Diencephalon (tissue), 1 donor: ENCODE data around the gene CHRNG. TPM values are rescaled to one million over a fixed set of nuclear protein-coding genes. Genes with fewer than 3 reads are reported as not detected.

Source experiments
- total RNA-seq: library from RNA; depleted of rRNA; stranded (reverse); fragments of >200 nt; gene quantifications from one replicate; pipeline ENCODE4 v1.2.3, GENCODE V29; 2014

CHRNG gene
- total RNA-seq = not detected

GRCh38 chr2:232539298-232540231 lies at the start of gene CHRNG:
Gene CHRNG, plus strand, starts transcription at chr2:232539692. Its CDS starts 56 bp downstream, at chr2:232539748.

GRCh38 chr2:232519581-232520438 lies 19.7 kb upstream of the CHRNG start, which contains the start of gene PRSS56:
Gene PRSS56, plus strand, starts transcription at chr2:232520388. Its CDS starts 211 bp downstream, at chr2:232520599.

DNA sequence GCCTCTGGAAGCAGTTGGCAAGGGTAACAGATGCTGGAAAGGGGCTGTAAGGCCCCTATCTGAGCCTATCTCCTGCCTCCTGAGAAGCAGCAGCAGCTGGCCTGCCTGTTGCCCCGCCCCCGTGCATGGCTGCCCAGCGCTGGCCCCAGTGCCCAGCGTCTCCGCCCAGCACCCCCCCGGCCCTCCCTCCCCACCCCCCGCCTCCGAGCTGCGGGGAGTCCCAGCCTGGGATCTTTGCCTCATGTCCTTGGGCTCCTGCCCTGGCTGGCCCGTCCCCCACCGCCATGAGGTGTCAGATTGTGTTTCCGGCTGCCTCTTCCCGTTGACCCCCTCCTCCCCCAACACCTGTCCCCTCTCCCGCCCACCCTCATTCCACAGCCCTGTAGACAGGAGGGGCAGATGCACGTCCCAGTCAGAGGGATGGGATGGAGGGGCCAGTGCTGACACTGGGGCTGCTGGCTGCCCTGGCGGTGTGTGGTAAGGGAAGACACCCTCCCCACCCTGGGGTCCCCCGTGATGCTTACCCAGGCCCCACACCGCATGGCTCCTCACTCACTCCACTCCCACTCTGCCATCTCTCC lies 13.6 kb upstream of the CHRNG start, which contains the start of gene CHRND:
CHRND (plus strand) TSS at position 370 of the 581 bp plus-strand sequence; CDS start at position 426, 56 bp downstream.

GRCh38 chr2:232550354-232551249 lies 11.1 kb downstream of the CHRNG start, which contains the start of the genes EIF4E2 and TIGD1:
Gene EIF4E2, plus strand, starts transcription at chr2:232550689. Its CDS starts 36 bp downstream, at chr2:232550725.
Gene TIGD1, minus strand, starts transcription at chr2:232550557. Its CDS starts 675 bp downstream, at chr2:232549882.

Other genes starting within 250 kb of the CHRNG start
- not detected for gene ALPP, start 160.9 kb upstream of the CHRNG start, total RNA-seq
- not detected for gene ALPG, start 132.8 kb upstream of the CHRNG start, total RNA-seq
- gene ALPI, start 83.5 kb upstream of the CHRNG start, total RNA-seq = not detected
- 27.0 TPM for gene ECEL1, start 51.9 kb upstream of the CHRNG start, total RNA-seq
- gene PRSS56, start 19.3 kb upstream of the CHRNG start, total RNA-seq = 1.6 TPM
- gene CHRND, start 13.5 kb upstream of the CHRNG start, total RNA-seq = 0.23 TPM
- 12.7 TPM for gene TIGD1, start 10.9 kb downstream of the CHRNG start, total RNA-seq
- 49.6 TPM for gene EIF4E2, start 11.0 kb downstream of the CHRNG start, total RNA-seq
- gene EFHD1, start 93.9 kb downstream of the CHRNG start, total RNA-seq = 3.7 TPM
- gene GIGYF2, start 157.6 kb downstream of the CHRNG start, total RNA-seq = 109 TPM
- 9.2 TPM for gene KCNJ13, start 236.9 kb downstream of the CHRNG start, total RNA-seq